ENCODE results near the gene CD80.

Gene CD80

GRCh38 chr3:119518026-119518425 is 41.4 kb downstream of the CD80 start:
- no peak for DNase-seq
- H3K27ac Mint-ChIP-seq, result no peak overlapping the region
- no peaks in the 10 kb centered on the region for H3K9me3 Mint-ChIP-seq
- ATAC-seq (replicated peaks), result no peak
- no peak overlapping the region for H3K4me3 Mint-ChIP-seq
- peaks cover under 1 to 9% of the 10 kb centered on the region in 2 donors for H3K4me1 Mint-ChIP-seq (ENCODE audit: low read depth in 2 of 2)
- H3K36me3 Mint-ChIP-seq (ENCODE audit: insufficient read depth), result peaks cover 68% of the 10 kb centered on the region
- no peaks in the 10 kb centered on the region for H3K27me3 Mint-ChIP-seq

- ATAC-seq (replicated peaks), result no peak
- DNase-seq, result no peak
- H3K4me3 Mint-ChIP-seq, result no peak overlapping the region
- H3K27me3 Mint-ChIP-seq, result no peaks in the 10 kb centered on the region
- no peaks in the 10 kb centered on the region for H3K9me3 Mint-ChIP-seq
- peaks cover 73% of the 10 kb centered on the region for H3K36me3 Mint-ChIP-seq (ENCODE audit: insufficient read depth)
- H3K4me1 Mint-ChIP-seq (ENCODE audit: low read depth in 2 of 2), result peaks cover 2 to 7% of the 10 kb centered on the region in 2 donors
- peak overlapping the region in 1 of 2 donors; percentile 58 for H3K27ac Mint-ChIP-seq
Measured at GRCh38 chr3:119517112-119517511, 42.3 kb downstream of the CD80 start.

- Mint-ChIP-seq H3K27me3 (no peaks in the 10 kb centered on the region), H3K36me3 (ENCODE audit: insufficient read depth) (peaks cover 75% of the 10 kb centered on the region), H3K4me3 (no peak overlapping the region), H3K4me1 (ENCODE audit: low read depth in 2 of 2) (peaks cover 0 to 2% of the 10 kb centered on the region in 2 donors), H3K9me3 (no peaks in the 10 kb centered on the region), H3K27ac (no peak overlapping the region)
- ATAC-seq (replicated peaks), result no peak
- no peak for DNase-seq
Measured at GRCh38 chr3:119514637-119515036, 44.8 kb downstream of the CD80 start.

- Mint-ChIP-seq H3K9me3 (no peaks in the 10 kb centered on the region), H3K27me3 (no peaks in the 10 kb centered on the region), H3K36me3 (ENCODE audit: insufficient read depth) (peaks cover 69% of the 10 kb centered on the region), H3K27ac (no peak overlapping the region), H3K4me3 (no peak overlapping the region), H3K4me1 (ENCODE audit: low read depth in 2 of 2) (peaks cover 20 to 21% of the 10 kb centered on the region in 2 donors)
- no peak for ATAC-seq (replicated peaks)
- DNase-seq, result no peak
Measured at GRCh38 chr3:119510690-119511089, 48.7 kb downstream of the CD80 start.

- peak; percentile 46 for ATAC-seq (replicated peaks)
- Mint-ChIP-seq H3K4me1 (ENCODE audit: low read depth in 2 of 2) (peaks cover 22 to 25% of the 10 kb centered on the region in 2 donors), H3K36me3 (ENCODE audit: insufficient read depth) (peaks cover 68% of the 10 kb centered on the region), H3K4me3 (no peak overlapping the region), H3K9me3 (no peaks in the 10 kb centered on the region), H3K27ac (peak overlapping the region; percentile 57 to 76), H3K27me3 (no peaks in the 10 kb centered on the region)
- no peak for DNase-seq
Measured at GRCh38 chr3:119508172-119508845, 51.1 kb downstream of the CD80 start.

GRCh38 chr3:119507404-119507803 is 52.0 kb downstream of the CD80 start:
- H3K27me3 Mint-ChIP-seq, result no peaks in the 10 kb centered on the region
- DNase-seq (no peak), ATAC-seq (replicated peaks) (no peak)
- H3K36me3 Mint-ChIP-seq (ENCODE audit: insufficient read depth), result peaks cover 62% of the 10 kb centered on the region
- H3K27ac Mint-ChIP-seq, result peak overlapping the region; percentile 13 to 75
- no peaks in the 10 kb centered on the region for H3K9me3 Mint-ChIP-seq
- no peak overlapping the region for H3K4me3 Mint-ChIP-seq
- peaks cover 21 to 25% of the 10 kb centered on the region in 2 donors for H3K4me1 Mint-ChIP-seq (ENCODE audit: low read depth in 2 of 2)

- no peak for ATAC-seq (replicated peaks)
- Mint-ChIP-seq H3K4me1 (ENCODE audit: low read depth in 2 of 2) (peaks cover 23 to 28% of the 10 kb centered on the region in 2 donors), H3K36me3 (ENCODE audit: insufficient read depth) (peaks cover 56% of the 10 kb centered on the region), H3K27ac (peak overlapping the region; percentile 13 to 75), H3K4me3 (peak overlapping the region in 1 of 2 donors; percentile 35), H3K27me3 (no peaks in the 10 kb centered on the region), H3K9me3 (no peaks in the 10 kb centered on the region)
- DNase-seq, result no peak
Measured at GRCh38 chr3:119506631-119507030, 52.8 kb downstream of the CD80 start.

- Mint-ChIP-seq H3K27me3 (no peaks in the 10 kb centered on the region), H3K4me3 (peak overlapping the region in 1 of 2 donors; percentile 95), H3K4me1 (ENCODE audit: low read depth in 2 of 2) (peaks cover 16 to 32% of the 10 kb centered on the region in 2 donors), H3K27ac (peak overlapping the region in 1 of 2 donors; percentile 14), H3K36me3 (ENCODE audit: insufficient read depth) (peaks cover 41% of the 10 kb centered on the region), H3K9me3 (no peaks in the 10 kb centered on the region)
- no peak for DNase-seq
- ATAC-seq (replicated peaks), result no peak
Measured at GRCh38 chr3:119500901-119501300, 58.5 kb downstream of the CD80 start.

- peaks cover 16 to 32% of the 10 kb centered on the region in 2 donors for H3K4me1 Mint-ChIP-seq (ENCODE audit: low read depth in 2 of 2)
- ATAC-seq (replicated peaks) (no peak), DNase-seq (no peak)
- H3K4me3 Mint-ChIP-seq, result peak overlapping the region; percentile 44 to 95
- no peaks in the 10 kb centered on the region for H3K27me3 Mint-ChIP-seq
- H3K27ac Mint-ChIP-seq, result peak overlapping the region; percentile 14 to 49
- H3K9me3 Mint-ChIP-seq, result no peaks in the 10 kb centered on the region
- H3K36me3 Mint-ChIP-seq (ENCODE audit: insufficient read depth), result peaks cover 35% of the 10 kb centered on the region
Measured at GRCh38 chr3:119500265-119500664, 59.1 kb downstream of the CD80 start.

GRCh38 chr3:119498186-119499011 is 61.0 kb downstream of the CD80 start, which contains the start of gene TIMMDC1:
TIMMDC1 (plus strand) TSS chr3:119498547; CDS start chr3:119498734, 187 bp downstream.
- ATAC-seq (replicated peaks) (peak; percentile 97), DNase-seq (peak; percentile 95 to 97 (median 97))
- peaks cover 22% of the 10 kb centered on the region for H3K36me3 Mint-ChIP-seq (ENCODE audit: insufficient read depth)
- no peaks in the 10 kb centered on the region for H3K9me3 Mint-ChIP-seq
- H3K27me3 Mint-ChIP-seq, result no peaks in the 10 kb centered on the region
- H3K4me1 Mint-ChIP-seq (ENCODE audit: low read depth in 2 of 2), result peaks cover 14 to 28% of the 10 kb centered on the region in 2 donors
- H3K4me3 Mint-ChIP-seq, result peak within 1 kb of the TSS; percentile 95 to 99
- peak within 1 kb of the TSS; percentile 98 to 99 for H3K27ac Mint-ChIP-seq

GRCh38 chr3:119497820-119498185 is 61.6 kb downstream of the CD80 start:
- Mint-ChIP-seq H3K9me3 (no peaks in the 10 kb centered on the region), H3K27me3 (no peaks in the 10 kb centered on the region), H3K36me3 (ENCODE audit: insufficient read depth) (peaks cover 20% of the 10 kb centered on the region), H3K4me3 (peak overlapping the region; percentile 95 to 99), H3K27ac (peak overlapping the region; percentile 98 to 99), H3K4me1 (ENCODE audit: low read depth in 2 of 2) (peaks cover 14 to 28% of the 10 kb centered on the region in 2 donors)
- ATAC-seq (replicated peaks) (no peak), DNase-seq (peak in 1 of 3 experiments; percentile 3)

GRCh38 chr3:119494597-119494996 is 64.8 kb downstream of the CD80 start:
- DNase-seq, result no peak
- ATAC-seq (replicated peaks), result no peak
- Mint-ChIP-seq H3K4me3 (no peak overlapping the region), H3K27ac (no peak overlapping the region), H3K4me1 (ENCODE audit: low read depth in 2 of 2) (peaks cover 5 to 11% of the 10 kb centered on the region in 2 donors), H3K27me3 (no peaks in the 10 kb centered on the region), H3K36me3 (ENCODE audit: insufficient read depth) (peaks cover 24% of the 10 kb centered on the region), H3K9me3 (no peaks in the 10 kb centered on the region)

- no peak for ATAC-seq (replicated peaks)
- H3K27me3 Mint-ChIP-seq, result no peaks in the 10 kb centered on the region
- H3K4me3 Mint-ChIP-seq, result no peak overlapping the region
- peaks cover 1 to 6% of the 10 kb centered on the region in 2 donors for H3K4me1 Mint-ChIP-seq (ENCODE audit: low read depth in 2 of 2)
- no peaks in the 10 kb centered on the region for H3K9me3 Mint-ChIP-seq
- peaks cover 7% of the 10 kb centered on the region for H3K36me3 Mint-ChIP-seq (ENCODE audit: insufficient read depth)
- H3K27ac Mint-ChIP-seq, result peak overlapping the region in 1 of 2 donors; percentile 19
- DNase-seq, result no peak
Measured at GRCh38 chr3:119492810-119493209, 66.6 kb downstream of the CD80 start.

Measured in effector memory CD8-positive, alpha-beta T cell (primary cell).